ENCODE measurements around the gene CACNA2D1. TPM values are rescaled to one million over a fixed set of nuclear protein-coding genes. Genes with fewer than 3 reads are reported as not detected.

The CACNA2D1 gene
- total RNA-seq, 1 donor from 2014 or later: 10.3 TPM

DNA sequence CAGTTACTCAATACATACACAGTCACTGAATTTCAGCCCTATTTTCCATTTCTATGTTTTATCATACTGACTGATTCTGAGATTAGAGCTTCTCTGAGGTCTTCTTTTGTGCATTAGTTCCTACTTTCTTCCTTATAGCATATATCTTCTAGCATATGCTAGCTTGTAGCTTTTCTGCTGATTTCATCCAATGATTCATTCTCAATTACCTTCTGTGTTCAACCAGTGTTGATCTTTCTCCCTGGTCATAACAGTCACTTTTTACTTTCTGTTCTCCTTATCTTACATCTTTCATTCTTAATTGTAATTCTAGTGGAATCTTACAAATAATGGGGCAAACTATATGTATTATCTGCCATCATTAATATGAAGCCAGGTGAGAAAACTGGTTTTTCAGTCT, 514.2 kb downstream of the CACNA2D1 start:
- Histone ChIP-seq H3K4me3 (no peak overlapping the region), H3K36me3 (no peaks in the 10 kb centered on the region), H3K9me3 (no peaks in the 10 kb centered on the region), H3K27me3 (no peaks in the 10 kb centered on the region), H3K4me1 (no peaks in the 10 kb centered on the region), H3K27ac (no peak overlapping the region)
- DNase-seq: no peak
- intact Hi-C loops (cut with DNase I): no loop called here
- TF ChIP-seq, protein P1, sequence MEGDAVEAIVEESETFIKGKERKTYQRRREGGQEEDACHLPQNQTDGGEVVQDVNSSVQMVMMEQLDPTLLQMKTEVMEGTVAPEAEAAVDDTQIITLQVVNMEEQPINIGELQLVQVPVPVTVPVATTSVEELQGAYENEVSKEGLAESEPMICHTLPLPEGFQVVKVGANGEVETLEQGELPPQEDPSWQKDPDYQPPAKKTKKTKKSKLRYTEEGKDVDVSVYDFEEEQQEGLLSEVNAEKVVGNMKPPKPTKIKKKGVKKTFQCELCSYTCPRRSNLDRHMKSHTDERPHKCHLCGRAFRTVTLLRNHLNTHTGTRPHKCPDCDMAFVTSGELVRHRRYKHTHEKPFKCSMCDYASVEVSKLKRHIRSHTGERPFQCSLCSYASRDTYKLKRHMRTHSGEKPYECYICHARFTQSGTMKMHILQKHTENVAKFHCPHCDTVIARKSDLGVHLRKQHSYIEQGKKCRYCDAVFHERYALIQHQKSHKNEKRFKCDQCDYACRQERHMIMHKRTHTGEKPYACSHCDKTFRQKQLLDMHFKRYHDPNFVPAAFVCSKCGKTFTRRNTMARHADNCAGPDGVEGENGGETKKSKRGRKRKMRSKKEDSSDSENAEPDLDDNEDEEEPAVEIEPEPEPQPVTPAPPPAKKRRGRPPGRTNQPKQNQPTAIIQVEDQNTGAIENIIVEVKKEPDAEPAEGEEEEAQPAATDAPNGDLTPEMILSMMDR (IDR thresholded peaks at IDR 0.05): no peak
- no peak for ATAC-seq

DNA sequence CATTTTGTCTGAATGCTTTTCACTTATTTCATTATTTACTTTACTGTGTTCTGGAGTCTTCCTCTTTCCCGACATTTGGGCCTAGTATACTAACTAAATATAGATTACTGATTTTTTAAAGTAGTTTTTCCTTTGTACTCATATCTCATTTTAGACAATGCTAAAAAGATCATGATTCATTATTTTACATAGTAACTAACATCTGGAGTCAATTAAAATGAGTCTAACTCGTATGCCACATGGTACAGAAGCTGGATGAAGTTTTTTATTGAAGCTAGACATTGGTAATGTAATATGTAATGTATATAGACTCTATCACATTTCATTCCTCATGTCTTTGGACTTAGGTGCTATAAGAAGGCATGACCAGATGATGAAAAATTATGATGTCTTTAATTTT, 517.4 kb downstream of the CACNA2D1 start:
- ATAC-seq (no peak), DNase-seq (no peak)
- no peaks in the 10 kb centered on the region for H3K36me3 ChIP-seq
- H3K27ac ChIP-seq: no peak overlapping the region
- H3K4me1 ChIP-seq: no peaks in the 10 kb centered on the region
- TF ChIP-seq, protein P1 (IDR thresholded peaks at IDR 0.05): no peak
- no peaks in the 10 kb centered on the region for H3K27me3 ChIP-seq
- H3K4me3 ChIP-seq: no peak overlapping the region
- intact Hi-C loops (cut with DNase I): no loop called here
- H3K9me3 ChIP-seq: no peaks in the 10 kb centered on the region

DNA sequence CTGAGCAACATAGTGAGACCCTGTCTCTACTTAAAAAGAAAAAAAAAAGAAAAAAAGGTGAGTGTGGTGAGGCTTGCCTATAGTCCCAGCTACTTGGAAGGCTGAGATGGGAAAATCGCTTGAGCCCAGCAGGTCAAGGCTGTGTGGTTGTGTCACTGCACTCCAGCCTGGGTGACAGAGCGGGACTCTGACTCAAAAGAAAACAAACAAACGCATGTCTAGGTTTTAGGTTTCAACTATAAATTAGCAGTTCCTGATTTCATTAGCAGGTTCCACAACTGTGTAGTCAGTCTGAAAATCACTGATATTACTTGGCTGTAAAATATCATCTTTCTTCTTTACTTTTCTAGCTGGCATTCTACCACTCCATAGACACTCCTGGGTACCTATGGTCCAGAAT, 518.0 kb downstream of the CACNA2D1 start:
- Histone ChIP-seq H3K27me3 (no peaks in the 10 kb centered on the region), H3K9me3 (no peaks in the 10 kb centered on the region), H3K4me3 (no peak overlapping the region), H3K27ac (no peak overlapping the region), H3K4me1 (no peaks in the 10 kb centered on the region), H3K36me3 (no peaks in the 10 kb centered on the region)
- DNase-seq (no peak), ATAC-seq (no peak)
- TF ChIP-seq, protein P1 (IDR thresholded peaks at IDR 0.05): no peak
- intact Hi-C loops (cut with DNase I): no loop called here

DNA sequence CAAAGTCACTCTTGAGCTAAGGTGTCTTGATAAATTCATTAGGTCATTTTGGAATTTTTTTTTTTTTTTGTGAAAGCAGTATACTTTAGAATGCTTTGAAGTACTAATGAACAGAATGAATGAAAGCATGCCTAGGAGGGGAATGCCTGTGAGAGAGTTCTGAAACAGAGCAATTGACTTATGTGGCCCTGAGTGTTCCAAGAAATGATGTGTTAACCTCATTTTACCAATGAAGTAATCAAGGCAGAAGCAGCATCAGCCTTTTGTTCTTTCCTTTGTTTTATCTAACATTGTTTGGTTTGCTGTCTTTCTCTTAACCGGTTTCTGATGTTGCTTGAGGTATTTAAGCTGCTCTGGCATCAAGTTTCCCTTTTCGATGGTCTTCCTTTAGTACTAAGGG, 519.1 kb downstream of the CACNA2D1 start:
- Histone ChIP-seq H3K4me1 (no peaks in the 10 kb centered on the region), H3K9me3 (no peaks in the 10 kb centered on the region), H3K27me3 (no peaks in the 10 kb centered on the region), H3K27ac (no peak overlapping the region), H3K4me3 (no peak overlapping the region), H3K36me3 (no peaks in the 10 kb centered on the region)
- DNase-seq (no peak), ATAC-seq (no peak)
- TF ChIP-seq, protein P1 (IDR thresholded peaks at IDR 0.05): no peak
- intact Hi-C loops (cut with DNase I): no loop called here

DNA sequence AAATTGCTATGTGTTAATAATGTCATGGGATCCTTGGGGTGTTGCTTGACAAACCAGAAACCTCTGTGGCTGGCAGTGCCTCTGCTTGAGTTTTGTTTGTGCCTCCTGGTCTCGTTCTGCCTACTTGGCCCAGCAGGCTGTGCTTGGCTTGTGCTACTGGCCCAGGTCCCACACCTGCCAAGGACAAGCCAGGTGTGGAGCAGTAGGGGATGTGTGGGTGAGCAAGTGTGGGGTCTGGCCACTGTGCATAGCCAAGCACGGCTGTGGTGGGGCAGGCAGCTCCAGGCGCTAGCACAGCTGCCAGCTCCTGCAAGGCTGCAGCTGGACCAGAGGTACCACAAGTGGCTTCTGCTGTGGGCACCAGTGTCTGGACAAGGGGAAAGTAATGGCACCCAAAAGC, 524.1 kb downstream of the CACNA2D1 start:
- intact Hi-C loops (cut with DNase I): no loop called here
- DNase-seq: no peak

More for the DNA sequence above, 524.1 kb downstream of the CACNA2D1 start:
- Histone ChIP-seq H3K4me1 (no peaks in the 10 kb centered on the region), H3K4me3 (no peak overlapping the region), H3K27me3 (no peaks in the 10 kb centered on the region), H3K9me3 (peaks cover 7% of the 10 kb centered on the region), H3K36me3 (no peaks in the 10 kb centered on the region), H3K27ac (no peak overlapping the region)
- peak; percentile 28 for ATAC-seq
- TF ChIP-seq, protein P1 (IDR thresholded peaks at IDR 0.05): no peak

Data from upper lobe of right lung (tissue), 1 donor.